ENCODE results near the gene CCL3.

- TF ChIP-seq CTCF (IDR thresholded peaks at IDR 0.05) (no peak), POLR2A (IDR thresholded peaks at IDR 0.05) (no peak)
These were observed 43.8 kb upstream of the CCL3 start for GRCh38 chr17:36133602-36134236.

Data from Peyer's patch (tissue), 4 donors.